CD14-positive monocyte (primary cell): ENCODE measurements around the gene NGDN. TPM values are rescaled to one million over a fixed set of nuclear protein-coding genes. Genes with fewer than 3 reads are reported as not detected.

Source experiments
- DNase-seq, 3 donors: peaks; one replicate each; pipeline ENCODE4 v3.0.0-alpha.2; 2011 to 2022
- H2AFZ ChIP-seq: 2 replicates; pipeline ENCODE4 v1.6.0; 2012; ENCODE audit warnings: mild to moderate bottlenecking, low read depth, low read length, inconsistent platforms; ENCODE audit not compliant: insufficient read depth, poor library complexity, severe bottlenecking
- H3K27ac ChIP-seq, 2 donors: 1 replicate in 1 of 2; 2 replicates in 1 of 2; pipeline ENCODE4 v1.5.1; 2012 to 2013; ENCODE audit warnings: low read length in 2 of 2, control low read depth in 1 of 2, inconsistent platforms in 1 of 2, low read depth in 1 of 2, mild to moderate bottlenecking in 1 of 2
- H3K27me3 ChIP-seq, 2 donors: one replicate each; pipeline versions ENCODE4 v1.6.0 to v1.6.1; 2011 to 2013; ENCODE audit warnings: low read length in 2 of 2; ENCODE audit not compliant: control insufficient read depth in 2 of 2, insufficient read depth in 2 of 2
- H3K36me3 ChIP-seq, 2 donors: replicated peaks in 1 of 2; 1 replicate in 1 of 2; 2 replicates in 1 of 2; pipeline versions ENCODE4 v1.5.1 to v1.6.1; 2012 to 2013; ENCODE audit warnings: low read length in 2 of 2, control low read depth in 1 of 2, inconsistent platforms in 1 of 2, mild to moderate bottlenecking in 1 of 2; ENCODE audit not compliant: insufficient read depth in 2 of 2, control insufficient read depth in 1 of 2
- H3K4me1 ChIP-seq, 2 donors: 1 replicate in 1 of 2; 2 replicates in 1 of 2; pipeline versions ENCODE4 v1.5.1 to v1.6.1; 2012 to 2013; ENCODE audit warnings: low read length in 2 of 2, control low read depth in 1 of 2, inconsistent platforms in 1 of 2, mild to moderate bottlenecking in 1 of 2, moderate library complexity in 1 of 2; ENCODE audit not compliant: insufficient read depth in 2 of 2, control insufficient read depth in 1 of 2
- H3K4me2 ChIP-seq: replicated peaks from 2 replicates; pipeline ENCODE3; 2012; ENCODE audit warnings: low read length, moderate library complexity, mild to moderate bottlenecking; ENCODE audit not compliant: poor library complexity, severe bottlenecking; ENCODE audit errors: extremely low read depth
- H3K4me3 ChIP-seq, 3 experiments: fragments of 200-600 bp in 1 of 3; sonication (generic) in 1 of 3; replicated peaks in 1 of 3; 1 replicate in 2 of 3; 2 replicates in 1 of 3; pipeline ENCODE4 v1.5.1; 2011 to 2013; ENCODE audit warnings: low read length in 3 of 3, mild to moderate bottlenecking in 3 of 3, control low read depth in 2 of 3, low read depth in 2 of 3, inconsistent platforms in 1 of 3, moderate library complexity in 1 of 3
- H3K79me2 ChIP-seq: 2 replicates; pipeline ENCODE4 v1.6.0; 2012; ENCODE audit warnings: mild to moderate bottlenecking, control low read depth, inconsistent platforms, low read length, moderate library complexity; ENCODE audit not compliant: insufficient read depth
- H3K9ac ChIP-seq: 2 replicates; pipeline ENCODE4 v1.6.0; 2017; ENCODE audit warnings: low read length, mild to moderate bottlenecking; ENCODE audit not compliant: insufficient read depth, poor library complexity, severe bottlenecking
- H3K9me3 ChIP-seq, 2 donors: replicated peaks in 1 of 2; 1 replicate in 1 of 2; 2 replicates in 1 of 2; pipeline versions ENCODE4 v1.5.1 to v1.6.1; 2012 to 2013; ENCODE audit warnings: low read length in 2 of 2, control low read depth in 1 of 2; ENCODE audit not compliant: control insufficient read depth in 1 of 2, insufficient read depth in 1 of 2
- H4K20me1 ChIP-seq: 2 replicates; pipeline ENCODE4 v1.6.0; 2012; ENCODE audit warnings: mild to moderate bottlenecking, low read length, control low read depth, moderate library complexity; ENCODE audit not compliant: insufficient read depth
- H3K27ac Mint-ChIP-seq, 7 donors: one replicate each; pipeline ENCODE4 v1.8.0; 2020; ENCODE audit warnings: mild to moderate bottlenecking in 7 of 7, mixed read lengths in 7 of 7, moderate library complexity in 6 of 7, inconsistent platforms in 2 of 7
- H3K27me3 Mint-ChIP-seq, 3 donors: one replicate each; pipeline ENCODE4 v1.8.0; 2021 to 2022; ENCODE audit warnings: low read depth in 3 of 3, mild to moderate bottlenecking in 3 of 3, mixed read lengths in 3 of 3, moderate library complexity in 3 of 3, inconsistent platforms in 1 of 3
- H3K36me3 Mint-ChIP-seq, 2 donors: one replicate each; pipeline ENCODE4 v1.8.0; 2020; ENCODE audit warnings: mixed read lengths in 2 of 2, inconsistent platforms in 1 of 2, mild to moderate bottlenecking in 1 of 2
- H3K4me1 Mint-ChIP-seq: one replicate; pipeline ENCODE4 v1.8.0; 2020; ENCODE audit warnings: mild to moderate bottlenecking, mixed read lengths
- H3K4me3 Mint-ChIP-seq, 2 donors: one replicate each; pipeline ENCODE4 v1.8.0; 2020; ENCODE audit warnings: mild to moderate bottlenecking in 2 of 2, mixed read lengths in 2 of 2, moderate library complexity in 1 of 2
- H3K9me3 Mint-ChIP-seq, 7 donors: one replicate each; pipeline ENCODE4 v1.8.0; 2020 to 2022; ENCODE audit warnings: mixed read lengths in 7 of 7, mild to moderate bottlenecking in 6 of 7, moderate library complexity in 6 of 7, inconsistent platforms in 2 of 7
- WGBS: methylation state at CpG from one replicate; pipeline ENCODE4 v1.1.5; 2013; ENCODE audit warnings: missing lambda C conversion rate; ENCODE audit not compliant: insufficient coverage; 5-methylcytosine and 5-hydroxymethylcytosine counted together
- intact Hi-C, 2 donors: fragments of 100-400 bp; cut with micrococcal nuclease; formaldehyde crosslinking; loops; one replicate each; pipeline versions ENCODE4 v1.15.0 to v1.15.1; 2023
- polyA plus RNA-seq, 3 donors: library from polyadenylated mRNA; depleted of rRNA in 1 of 3; unstranded in 2 of 3; stranded (reverse) in 1 of 3; fragments of 300-500 nt in 2 of 3; fragments of >200 nt in 1 of 3; fragmentation: Illumina TruSeq in 2 of 3; gene quantifications; 1 replicate in 2 of 3; 2 replicates in 1 of 3; pipeline ENCODE4 v1.2.3, GENCODE V29; 2012 to 2021
- TF ChIP-seq, protein P1 (sequence below): fragments of 200-600 bp; IDR thresholded peaks from one replicate; pipeline ENCODE4 v1.8.0; 2022; ENCODE audit warnings: antibody characterized with exemption, mild to moderate bottlenecking

The NGDN gene
- polyA plus RNA-seq, 3 donors, result 22.7 to 44.5 (median 26.8) TPM

DNA sequence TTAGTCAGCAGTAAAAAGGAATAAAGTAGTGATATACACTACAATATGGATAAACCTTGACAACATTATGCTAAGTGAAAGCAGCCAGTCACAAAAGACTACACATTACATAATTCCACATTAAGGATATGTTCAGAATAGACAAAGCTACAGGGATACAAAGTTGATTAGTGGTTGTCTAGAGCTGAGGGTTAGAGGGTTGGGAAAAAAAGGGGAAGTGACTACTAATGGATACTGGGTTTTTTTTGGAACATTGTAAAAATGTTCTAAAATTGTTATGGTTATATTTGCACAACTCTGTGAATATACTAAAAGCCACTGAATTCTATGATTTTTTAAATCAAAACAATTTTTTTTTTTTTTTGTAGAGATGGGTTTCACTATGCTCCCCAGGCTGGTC, 4.8 kb upstream of the NGDN start:
- intact Hi-C loops, result loop anchor here in 1 of 2 donors (10.0 kb wide), 1 partner anchor 140 kb away; the partner anchor contains the start of gene PABPN1

DNA sequence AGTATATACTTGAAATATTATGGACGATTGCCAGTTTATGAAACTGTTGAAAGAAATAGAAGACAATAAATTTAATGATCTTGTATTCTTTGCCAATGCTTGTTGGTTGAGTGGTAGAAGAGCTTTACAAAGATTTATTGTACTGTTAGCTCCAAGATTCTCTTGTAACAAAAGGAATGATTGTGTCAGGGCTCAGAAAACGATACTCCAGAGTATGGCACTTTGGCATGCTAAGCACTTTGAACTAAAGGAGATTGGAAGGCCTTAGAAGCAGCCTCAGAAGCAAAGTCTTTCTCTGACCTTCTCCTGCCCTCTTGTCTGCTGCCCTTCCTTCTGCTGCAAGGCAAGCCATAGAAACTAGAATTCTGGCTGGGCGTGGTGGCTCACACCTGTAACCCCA, 4.2 kb upstream of the NGDN start:
- no peak overlapping the region for H3K27ac Mint-ChIP-seq
- H3K9ac ChIP-seq, result no peak overlapping the region
- intact Hi-C loops, result loop anchor here in 1 of 2 donors (10.0 kb wide), 1 partner anchor 140 kb away; the partner anchor contains the start of gene PABPN1
- H3K4me3 Mint-ChIP-seq, result no peak overlapping the region
- H3K4me1 Mint-ChIP-seq, result peaks cover 3% of the 10 kb centered on the region
- 91% methylated on average over 2 of the region's 3 CpGs for WGBS
- DNase-seq, result no peak
- TF ChIP-seq, protein P1, sequence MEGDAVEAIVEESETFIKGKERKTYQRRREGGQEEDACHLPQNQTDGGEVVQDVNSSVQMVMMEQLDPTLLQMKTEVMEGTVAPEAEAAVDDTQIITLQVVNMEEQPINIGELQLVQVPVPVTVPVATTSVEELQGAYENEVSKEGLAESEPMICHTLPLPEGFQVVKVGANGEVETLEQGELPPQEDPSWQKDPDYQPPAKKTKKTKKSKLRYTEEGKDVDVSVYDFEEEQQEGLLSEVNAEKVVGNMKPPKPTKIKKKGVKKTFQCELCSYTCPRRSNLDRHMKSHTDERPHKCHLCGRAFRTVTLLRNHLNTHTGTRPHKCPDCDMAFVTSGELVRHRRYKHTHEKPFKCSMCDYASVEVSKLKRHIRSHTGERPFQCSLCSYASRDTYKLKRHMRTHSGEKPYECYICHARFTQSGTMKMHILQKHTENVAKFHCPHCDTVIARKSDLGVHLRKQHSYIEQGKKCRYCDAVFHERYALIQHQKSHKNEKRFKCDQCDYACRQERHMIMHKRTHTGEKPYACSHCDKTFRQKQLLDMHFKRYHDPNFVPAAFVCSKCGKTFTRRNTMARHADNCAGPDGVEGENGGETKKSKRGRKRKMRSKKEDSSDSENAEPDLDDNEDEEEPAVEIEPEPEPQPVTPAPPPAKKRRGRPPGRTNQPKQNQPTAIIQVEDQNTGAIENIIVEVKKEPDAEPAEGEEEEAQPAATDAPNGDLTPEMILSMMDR, result no peak
- H3K27ac ChIP-seq, result no peak overlapping the region
- H3K4me3 ChIP-seq, result no peak overlapping the region
- H3K79me2 ChIP-seq, result peaks cover 7% of the 10 kb centered on the region
- no peaks in the 10 kb centered on the region for H3K36me3 ChIP-seq
- H3K36me3 Mint-ChIP-seq, result no peaks in the 10 kb centered on the region
- H3K9me3 ChIP-seq, result no peaks in the 10 kb centered on the region
- peaks cover 0 to 3% (median 0%) of the 10 kb centered on the region in 7 donors for H3K9me3 Mint-ChIP-seq
- H3K27me3 Mint-ChIP-seq, result peaks cover 2 to 9% (median 8%) of the 10 kb centered on the region in 3 donors
- H3K27me3 ChIP-seq, result no peaks in the 10 kb centered on the region
- no peak overlapping the region for H2AFZ ChIP-seq
- H3K4me1 ChIP-seq, result peaks cover 5 to 11% of the 10 kb centered on the region in 2 donors
- H3K4me2 ChIP-seq, result no peak overlapping the region
- H4K20me1 ChIP-seq, result no peaks in the 10 kb centered on the region

More for the DNA sequence above, 4.8 kb upstream of the NGDN start:
- Histone ChIP-seq H3K9ac (no peak overlapping the region), H3K4me3 (no peak overlapping the region), H3K36me3 (no peaks in the 10 kb centered on the region), H4K20me1 (no peaks in the 10 kb centered on the region), H3K4me1 (peaks cover 0 to 6% of the 10 kb centered on the region in 2 donors), H3K27ac (no peak overlapping the region), H3K9me3 (no peaks in the 10 kb centered on the region), H2AFZ (no peak overlapping the region), H3K27me3 (no peaks in the 10 kb centered on the region), H3K79me2 (peaks cover 1% of the 10 kb centered on the region), H3K4me2 (no peak overlapping the region)
- Mint-ChIP-seq H3K36me3 (no peaks in the 10 kb centered on the region), H3K4me1 (no peaks in the 10 kb centered on the region), H3K27me3 (peaks cover 2 to 9% (median 8%) of the 10 kb centered on the region in 3 donors), H3K27ac (no peak overlapping the region), H3K4me3 (no peak overlapping the region), H3K9me3 (peaks cover 0 to 3% (median 0%) of the 10 kb centered on the region in 7 donors)
- TF ChIP-seq, protein P1, result no peak
- DNase-seq, result no peak
